Natural killer cell (primary cell): Measurements from ENCODE around the gene MYH16. TPM values are rescaled to one million over a fixed set of nuclear protein-coding genes. Genes with fewer than 3 reads are reported as not detected.

Experiments
- ATAC-seq, 3 donors: fragments of 150-1000 bp in 2 of 3; fragments of 200-7000 bp in 1 of 3; cut with Tn5 transposase; 1 replicate in 1 of 3; 2 replicates in 2 of 3; pipeline ENCODE4 v1.10.0; 2021; ENCODE audit warnings: mild to moderate bottlenecking in 2 of 3, moderate library complexity in 2 of 3
- DNase-seq, 2 donors: peaks; one replicate each; pipeline versions ENCODE4 v3.0.0 to v3.0.0-alpha.2; 2013 to 2021; ENCODE audit warnings: mixed read lengths in 1 of 2
- H3K27ac ChIP-seq: one replicate; pipeline ENCODE4 v1.5.1; 2013; ENCODE audit warnings: mild to moderate bottlenecking, low read length
- H3K27me3 ChIP-seq: one replicate; pipeline ENCODE4 v1.6.1; 2013; ENCODE audit warnings: low read length; ENCODE audit not compliant: control insufficient read depth, insufficient read depth
- H3K36me3 ChIP-seq: one replicate; pipeline ENCODE4 v1.6.1; 2013; ENCODE audit warnings: low read length; ENCODE audit not compliant: control insufficient read depth, insufficient read depth
- H3K4me1 ChIP-seq: one replicate; pipeline ENCODE4 v1.6.1; 2013; ENCODE audit warnings: low read length; ENCODE audit not compliant: control insufficient read depth, insufficient read depth
- H3K4me3 ChIP-seq: one replicate; pipeline ENCODE4 v1.5.1; 2013; ENCODE audit warnings: low read length
- H3K9me3 ChIP-seq: one replicate; pipeline ENCODE4 v1.6.1; 2013; ENCODE audit warnings: low read length; ENCODE audit not compliant: control insufficient read depth, insufficient read depth
- H3K27ac Mint-ChIP-seq, 2 donors: one replicate each; pipeline ENCODE4 v1.8.0; 2022; ENCODE audit warnings: mild to moderate bottlenecking in 2 of 2, mixed read lengths in 2 of 2, moderate library complexity in 1 of 2
- H3K27me3 Mint-ChIP-seq, 2 donors: one replicate each; pipeline ENCODE4 v1.8.0; 2022; ENCODE audit warnings: low read depth in 2 of 2, mixed read lengths in 2 of 2
- H3K36me3 Mint-ChIP-seq: one replicate; pipeline ENCODE4 v1.8.0; 2022; ENCODE audit warnings: mixed read lengths
- H3K4me1 Mint-ChIP-seq, 2 donors: one replicate each; pipeline ENCODE4 v1.8.0; 2022; ENCODE audit warnings: mixed read lengths in 2 of 2
- H3K4me3 Mint-ChIP-seq: one replicate; pipeline ENCODE4 v1.8.0; 2022; ENCODE audit warnings: mild to moderate bottlenecking, moderate library complexity, mixed read lengths
- H3K9me3 Mint-ChIP-seq, 2 donors: one replicate each; pipeline ENCODE4 v1.8.0; 2022; ENCODE audit warnings: mixed read lengths in 2 of 2
- WGBS: methylation state at CpG from one replicate; pipeline ENCODE4 v1.1.7; 2013; ENCODE audit warnings: missing lambda C conversion rate; ENCODE audit not compliant: insufficient coverage; 5-methylcytosine and 5-hydroxymethylcytosine counted together
- intact Hi-C: fragments of 100-400 bp; cut with micrococcal nuclease; formaldehyde crosslinking; loops from one replicate; pipeline ENCODE4 v1.14.2; 2022
- total RNA-seq, 4 donors: library from RNA; stranded (reverse); fragments of 120-200 nt in 1 of 4; gene quantifications; one replicate each; pipeline versions ENCODE4 v1.2.3 to v1.2.4, GENCODE V29; 2013 to 2022
- TF ChIP-seq, protein P1 (sequence below): fragments of 200-600 bp; IDR thresholded peaks from one replicate; pipeline ENCODE4 v1.8.0; 2022; ENCODE audit warnings: antibody characterized with exemption

Gene MYH16
- total RNA-seq, 3 donors from 2014 or later (not counting 1 experiment from before 2014, with no cell fraction given): not detected

DNA sequence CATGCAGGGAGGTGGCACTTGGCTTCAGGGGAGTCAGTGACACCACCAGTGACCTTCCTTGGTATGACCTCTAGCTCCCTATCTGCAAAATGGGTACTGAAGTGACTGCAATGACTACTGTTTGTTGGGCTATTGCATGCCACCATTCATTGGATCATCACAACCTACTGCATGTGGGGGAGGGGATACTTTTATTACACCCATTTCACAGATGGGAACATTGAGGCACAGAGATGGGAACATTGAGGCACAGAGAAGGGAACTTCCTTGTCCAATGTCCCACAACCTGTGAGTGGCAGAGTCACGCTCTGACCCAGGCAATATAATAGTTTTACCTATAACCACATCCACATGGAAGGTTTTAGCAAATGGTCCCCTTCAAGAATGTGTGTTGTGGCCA, 12.2 kb upstream of the MYH16 start:
- H3K4me1 ChIP-seq: no peaks in the 10 kb centered on the region
- ATAC-seq: no peak
- no peaks in the 10 kb centered on the region for H3K36me3 Mint-ChIP-seq
- no CpG with 5 or more reads among the region's 1 CpG for WGBS
- no peak for DNase-seq
- H3K27ac Mint-ChIP-seq: no peak overlapping the region
- no peaks in the 10 kb centered on the region for H3K27me3 ChIP-seq
- H3K36me3 ChIP-seq: no peaks in the 10 kb centered on the region
- H3K9me3 Mint-ChIP-seq: no peaks in the 10 kb centered on the region
- H3K27ac ChIP-seq: no peak overlapping the region
- intact Hi-C loops: no loop called here
- H3K27me3 Mint-ChIP-seq: peaks cover 0 to 5% of the 10 kb centered on the region in 2 donors
- H3K4me3 Mint-ChIP-seq: no peak overlapping the region
- H3K9me3 ChIP-seq: no peaks in the 10 kb centered on the region
- H3K4me3 ChIP-seq: no peak overlapping the region
- TF ChIP-seq, protein P1, sequence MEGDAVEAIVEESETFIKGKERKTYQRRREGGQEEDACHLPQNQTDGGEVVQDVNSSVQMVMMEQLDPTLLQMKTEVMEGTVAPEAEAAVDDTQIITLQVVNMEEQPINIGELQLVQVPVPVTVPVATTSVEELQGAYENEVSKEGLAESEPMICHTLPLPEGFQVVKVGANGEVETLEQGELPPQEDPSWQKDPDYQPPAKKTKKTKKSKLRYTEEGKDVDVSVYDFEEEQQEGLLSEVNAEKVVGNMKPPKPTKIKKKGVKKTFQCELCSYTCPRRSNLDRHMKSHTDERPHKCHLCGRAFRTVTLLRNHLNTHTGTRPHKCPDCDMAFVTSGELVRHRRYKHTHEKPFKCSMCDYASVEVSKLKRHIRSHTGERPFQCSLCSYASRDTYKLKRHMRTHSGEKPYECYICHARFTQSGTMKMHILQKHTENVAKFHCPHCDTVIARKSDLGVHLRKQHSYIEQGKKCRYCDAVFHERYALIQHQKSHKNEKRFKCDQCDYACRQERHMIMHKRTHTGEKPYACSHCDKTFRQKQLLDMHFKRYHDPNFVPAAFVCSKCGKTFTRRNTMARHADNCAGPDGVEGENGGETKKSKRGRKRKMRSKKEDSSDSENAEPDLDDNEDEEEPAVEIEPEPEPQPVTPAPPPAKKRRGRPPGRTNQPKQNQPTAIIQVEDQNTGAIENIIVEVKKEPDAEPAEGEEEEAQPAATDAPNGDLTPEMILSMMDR: no peak
- no peaks in the 10 kb centered on the region for H3K4me1 Mint-ChIP-seq

DNA sequence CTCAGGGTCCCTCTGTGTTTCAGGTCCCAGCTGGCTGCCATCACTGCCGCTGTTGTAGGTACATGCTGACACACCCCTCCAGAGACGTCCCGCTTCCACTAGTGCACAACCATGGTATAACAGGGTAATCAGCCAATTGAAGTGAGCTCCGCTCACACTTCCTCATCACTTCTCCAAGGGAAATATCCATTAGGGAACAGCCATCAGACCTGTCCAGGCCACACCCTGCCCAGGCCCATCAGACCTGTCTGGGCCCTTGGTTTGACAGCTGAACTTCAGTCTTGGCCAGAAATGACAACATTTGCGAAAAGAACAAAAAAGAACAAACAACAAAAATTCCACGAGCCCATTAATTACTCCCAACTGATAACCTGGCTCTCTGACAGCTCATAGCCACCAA, 11.0 kb upstream of the MYH16 start:
- DNase-seq (no peak), ATAC-seq (no peak)
- Mint-ChIP-seq H3K36me3 (no peaks in the 10 kb centered on the region), H3K27me3 (peaks cover 0 to 9% of the 10 kb centered on the region in 2 donors), H3K4me1 (no peaks in the 10 kb centered on the region), H3K27ac (no peak overlapping the region), H3K9me3 (no peaks in the 10 kb centered on the region), H3K4me3 (no peak overlapping the region)
- TF ChIP-seq, protein P1: no peak
- H3K27ac ChIP-seq: no peak overlapping the region
- 94% methylated on average over 6 of the region's 6 CpGs for whole genome bisulfite sequencing
- no peaks in the 10 kb centered on the region for H3K36me3 ChIP-seq
- no peaks in the 10 kb centered on the region for H3K4me1 ChIP-seq
- no peaks in the 10 kb centered on the region for H3K9me3 ChIP-seq
- intact Hi-C loops: no loop called here
- no peak overlapping the region for H3K4me3 ChIP-seq
- no peaks in the 10 kb centered on the region for H3K27me3 ChIP-seq

DNA sequence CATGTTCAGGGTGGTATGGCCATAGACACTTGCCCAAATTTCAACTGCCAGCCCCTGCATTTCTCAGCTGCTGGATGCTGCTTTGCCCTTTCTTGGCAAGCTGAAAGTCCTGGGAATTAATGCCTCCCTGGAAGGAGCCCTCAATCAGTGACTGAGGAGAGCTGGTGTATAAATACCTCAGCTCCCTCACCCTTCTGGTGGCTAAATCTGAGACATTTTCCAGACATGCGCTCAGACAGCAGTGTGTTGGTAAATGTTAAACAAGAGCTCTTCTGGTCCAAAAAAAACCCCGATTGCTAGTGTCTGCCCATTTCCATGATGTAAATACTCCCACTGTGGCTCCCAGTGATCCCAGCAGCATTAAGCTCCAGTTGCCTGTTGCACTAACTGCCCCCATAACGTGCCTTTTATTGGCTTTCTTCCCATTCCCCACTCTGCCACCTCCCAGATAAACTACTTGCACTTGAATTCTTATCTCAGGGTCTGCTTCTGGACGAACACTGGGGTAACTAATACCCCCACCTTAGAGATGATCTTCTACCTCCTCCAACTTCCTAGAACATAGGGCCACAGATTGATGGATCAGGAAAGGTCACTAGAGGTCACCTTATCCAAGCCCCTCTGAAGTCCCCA, 6.7 kb upstream of the MYH16 start:
- H3K4me3 ChIP-seq: no peak overlapping the region
- 82% methylated on average over 4 of the region's 4 CpGs for WGBS
- DNase-seq: no peak
- H3K36me3 ChIP-seq: no peaks in the 10 kb centered on the region
- Mint-ChIP-seq H3K9me3 (no peaks in the 10 kb centered on the region), H3K27ac (no peak overlapping the region), H3K36me3 (no peaks in the 10 kb centered on the region), H3K27me3 (peaks cover 0 to 10% of the 10 kb centered on the region in 2 donors), H3K4me3 (no peak overlapping the region), H3K4me1 (no peaks in the 10 kb centered on the region)
- H3K9me3 ChIP-seq: no peaks in the 10 kb centered on the region
- H3K27ac ChIP-seq: no peak overlapping the region
- no peak for ATAC-seq
- H3K4me1 ChIP-seq: no peaks in the 10 kb centered on the region
- H3K27me3 ChIP-seq: no peaks in the 10 kb centered on the region
- TF ChIP-seq, protein P1: no peak
- intact Hi-C loops: no loop called here

DNA sequence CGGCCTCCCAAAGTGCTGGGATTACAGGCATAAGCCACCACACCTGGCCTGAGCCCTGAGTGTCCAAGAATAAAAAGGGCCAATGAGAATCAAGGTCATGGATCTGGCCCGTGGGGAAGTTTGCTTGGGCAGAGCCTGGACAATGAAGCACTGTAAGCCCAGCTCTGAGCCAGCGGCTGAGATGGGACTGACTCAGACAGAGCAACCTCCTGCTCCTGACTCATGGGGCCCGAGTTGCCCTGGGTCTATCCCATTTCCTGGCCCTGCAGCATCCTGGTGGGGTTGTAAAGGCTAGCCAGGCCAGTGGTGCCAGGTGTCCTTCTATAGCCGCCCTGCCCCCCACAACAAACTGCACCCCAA, 5.2 kb upstream of the MYH16 start:
- no peaks in the 10 kb centered on the region for H3K27me3 ChIP-seq
- ATAC-seq: no peak
- H3K9me3 ChIP-seq: no peaks in the 10 kb centered on the region
- no peak for DNase-seq
- Mint-ChIP-seq H3K4me1 (no peaks in the 10 kb centered on the region), H3K4me3 (no peak overlapping the region), H3K9me3 (no peaks in the 10 kb centered on the region), H3K27ac (no peak overlapping the region), H3K36me3 (no peaks in the 10 kb centered on the region), H3K27me3 (peaks cover 0 to 5% of the 10 kb centered on the region in 2 donors)
- intact Hi-C loops: no loop called here
- H3K27ac ChIP-seq: no peak overlapping the region
- TF ChIP-seq, protein P1: no peak
- no peak overlapping the region for H3K4me3 ChIP-seq
- 79% methylated on average over 5 of the region's 5 CpGs for WGBS
- H3K36me3 ChIP-seq: no peaks in the 10 kb centered on the region
- H3K4me1 ChIP-seq: no peaks in the 10 kb centered on the region
